Stimulated activated naive CD8-positive, alpha-beta T cell treated with anti-CD3 and anti-CD28 coated beads, Interleukin-15, Interleukin-2, amounts not matched to agents 100 ng/mL and 50 ng/mL, for 24 hours (primary cell): ENCODE data around the gene HMCN2.
"Not testable (repeated sequence)": the region's sequence is repeated elsewhere in the genome, so short reads cannot be mapped to it uniquely, and the experiment has no call there.

Experiments
- H3K27ac Mint-ChIP-seq: one replicate; pipeline ENCODE4 v1.8.0; 2021; ENCODE audit warnings: mild to moderate bottlenecking, mixed read lengths
- H3K27me3 Mint-ChIP-seq: one replicate; pipeline ENCODE4 v1.8.0; 2021; ENCODE audit warnings: mixed read lengths
- H3K36me3 Mint-ChIP-seq: one replicate; pipeline ENCODE4 v1.8.0; 2021; ENCODE audit warnings: low read depth, mixed read lengths
- H3K4me1 Mint-ChIP-seq: one replicate; pipeline ENCODE4 v1.8.0; 2021; ENCODE audit warnings: low read depth, mixed read lengths
- H3K4me3 Mint-ChIP-seq: one replicate; pipeline ENCODE4 v1.8.0; 2021; ENCODE audit warnings: mild to moderate bottlenecking, mixed read lengths
- H3K9me3 Mint-ChIP-seq: one replicate; pipeline ENCODE4 v1.8.0; 2021; ENCODE audit warnings: mixed read lengths

The HMCN2 gene

GRCh38 chr9:130329061-130329460 lies 63.5 kb downstream of the HMCN2 start:
- H3K4me3 Mint-ChIP-seq: no peak overlapping the region

GRCh38 chr9:130330202-130330862 lies 64.8 kb downstream of the HMCN2 start:
- Mint-ChIP-seq H3K36me3 (no peaks in the 10 kb centered on the region), H3K27me3 (peaks cover 50% of the 10 kb centered on the region), H3K27ac (no peak overlapping the region), H3K4me3 (no peak overlapping the region), H3K9me3 (no peaks in the 10 kb centered on the region), H3K4me1 (no peaks in the 10 kb centered on the region)

More at GRCh38 chr9:130329061-130329460, 63.5 kb downstream of the HMCN2 start:
- H3K27ac Mint-ChIP-seq: no peak overlapping the region
- peaks cover 45% of the 10 kb centered on the region for H3K27me3 Mint-ChIP-seq
- no peaks in the 10 kb centered on the region for H3K36me3 Mint-ChIP-seq
- no peaks in the 10 kb centered on the region for H3K4me1 Mint-ChIP-seq
- no peaks in the 10 kb centered on the region for H3K9me3 Mint-ChIP-seq

GRCh38 chr9:130331061-130331460 lies 65.5 kb downstream of the HMCN2 start:
- H3K36me3 Mint-ChIP-seq: no peaks in the 10 kb centered on the region
- H3K4me1 Mint-ChIP-seq: no peaks in the 10 kb centered on the region
- H3K27me3 Mint-ChIP-seq: peaks cover 49% of the 10 kb centered on the region
- no peaks in the 10 kb centered on the region for H3K9me3 Mint-ChIP-seq
- H3K4me3 Mint-ChIP-seq: no peak overlapping the region
- no peak overlapping the region for H3K27ac Mint-ChIP-seq

- H3K36me3 Mint-ChIP-seq: no peaks in the 10 kb centered on the region
- H3K27me3 Mint-ChIP-seq: peaks cover 44% of the 10 kb centered on the region
- H3K27ac Mint-ChIP-seq: no peak overlapping the region
- no peaks in the 10 kb centered on the region for H3K9me3 Mint-ChIP-seq
- no peak overlapping the region for H3K4me3 Mint-ChIP-seq
- H3K4me1 Mint-ChIP-seq: no peaks in the 10 kb centered on the region
These were observed 66.0 kb downstream of the HMCN2 start for GRCh38 chr9:130331573-130331972.

- H3K9me3 Mint-ChIP-seq: no peaks in the 10 kb centered on the region
- no peaks in the 10 kb centered on the region for H3K36me3 Mint-ChIP-seq
- H3K4me3 Mint-ChIP-seq: no peak overlapping the region
- no peaks in the 10 kb centered on the region for H3K4me1 Mint-ChIP-seq
- H3K27me3 Mint-ChIP-seq: peaks cover 40% of the 10 kb centered on the region
- no peak overlapping the region for H3K27ac Mint-ChIP-seq
These were observed 66.9 kb downstream of the HMCN2 start for GRCh38 chr9:130332384-130332926.

GRCh38 chr9:130333041-130333711 lies 67.6 kb downstream of the HMCN2 start:
- Mint-ChIP-seq H3K27ac (no peak overlapping the region), H3K36me3 (no peaks in the 10 kb centered on the region), H3K27me3 (peaks cover 40% of the 10 kb centered on the region), H3K4me3 (no peak overlapping the region), H3K9me3 (no peaks in the 10 kb centered on the region), H3K4me1 (no peaks in the 10 kb centered on the region)

- Mint-ChIP-seq H3K9me3 (no peaks in the 10 kb centered on the region), H3K27ac (no peak overlapping the region), H3K4me1 (no peaks in the 10 kb centered on the region), H3K27me3 (peaks cover 35% of the 10 kb centered on the region), H3K4me3 (no peak overlapping the region), H3K36me3 (no peaks in the 10 kb centered on the region)
These were observed 68.1 kb downstream of the HMCN2 start for GRCh38 chr9:130333712-130334062.

GRCh38 chr9:130334915-130335314 lies 69.4 kb downstream of the HMCN2 start:
- Mint-ChIP-seq H3K27ac (no peak overlapping the region), H3K9me3 (no peaks in the 10 kb centered on the region), H3K27me3 (peaks cover 26% of the 10 kb centered on the region), H3K36me3 (no peaks in the 10 kb centered on the region), H3K4me1 (no peaks in the 10 kb centered on the region), H3K4me3 (no peak overlapping the region)

- H3K4me1 Mint-ChIP-seq: no peaks in the 10 kb centered on the region
- no peaks in the 10 kb centered on the region for H3K9me3 Mint-ChIP-seq
- no peaks in the 10 kb centered on the region for H3K36me3 Mint-ChIP-seq
- H3K4me3 Mint-ChIP-seq: no peak overlapping the region
- peaks cover 22% of the 10 kb centered on the region for H3K27me3 Mint-ChIP-seq
- no peak overlapping the region for H3K27ac Mint-ChIP-seq
These were observed 70.6 kb downstream of the HMCN2 start for GRCh38 chr9:130336027-130336610.

GRCh38 chr9:130336885-130337284 lies 71.3 kb downstream of the HMCN2 start:
- H3K4me1 Mint-ChIP-seq: no peaks in the 10 kb centered on the region
- H3K9me3 Mint-ChIP-seq: no peaks in the 10 kb centered on the region
- H3K27ac Mint-ChIP-seq: no peak overlapping the region
- no peak overlapping the region for H3K4me3 Mint-ChIP-seq
- no peaks in the 10 kb centered on the region for H3K36me3 Mint-ChIP-seq
- H3K27me3 Mint-ChIP-seq: peaks cover 22% of the 10 kb centered on the region

- H3K36me3 Mint-ChIP-seq: no peaks in the 10 kb centered on the region
- H3K27me3 Mint-ChIP-seq: peaks cover 22% of the 10 kb centered on the region
- H3K4me3 Mint-ChIP-seq: no peak overlapping the region
- no peaks in the 10 kb centered on the region for H3K4me1 Mint-ChIP-seq
- no peaks in the 10 kb centered on the region for H3K9me3 Mint-ChIP-seq
- no peak overlapping the region for H3K27ac Mint-ChIP-seq
These were observed 71.8 kb downstream of the HMCN2 start for GRCh38 chr9:130337318-130337717.

GRCh38 chr9:130337784-130338380 lies 72.3 kb downstream of the HMCN2 start:
- H3K27ac Mint-ChIP-seq: no peak overlapping the region
- no peaks in the 10 kb centered on the region for H3K36me3 Mint-ChIP-seq
- no peaks in the 10 kb centered on the region for H3K4me1 Mint-ChIP-seq
- H3K9me3 Mint-ChIP-seq: no peaks in the 10 kb centered on the region
- peaks cover 17% of the 10 kb centered on the region for H3K27me3 Mint-ChIP-seq
- H3K4me3 Mint-ChIP-seq: no peak overlapping the region

- not testable (repeated sequence) for H3K36me3 Mint-ChIP-seq, H3K27ac Mint-ChIP-seq
These were observed 73.3 kb downstream of the HMCN2 start for GRCh38 chr9:130338891-130339290.

GRCh38 chr9:130339306-130339705 lies 73.7 kb downstream of the HMCN2 start:
- Mint-ChIP-seq H3K27me3 (peaks cover 5% of the 10 kb centered on the region), H3K36me3 (no peaks in the 10 kb centered on the region), H3K4me3 (no peak overlapping the region), H3K27ac (no peak overlapping the region), H3K9me3 (no peaks in the 10 kb centered on the region), H3K4me1 (no peaks in the 10 kb centered on the region)

More at GRCh38 chr9:130338891-130339290, 73.3 kb downstream of the HMCN2 start:
- not testable (repeated sequence) for H3K4me1 Mint-ChIP-seq, H3K9me3 Mint-ChIP-seq, H3K27me3 Mint-ChIP-seq, H3K4me3 Mint-ChIP-seq

GRCh38 chr9:130340011-130340410 lies 74.5 kb downstream of the HMCN2 start:
- Mint-ChIP-seq H3K27me3 (peaks cover 4% of the 10 kb centered on the region), H3K36me3 (no peaks in the 10 kb centered on the region), H3K4me3 (no peak overlapping the region), H3K27ac (no peak overlapping the region), H3K4me1 (no peaks in the 10 kb centered on the region), H3K9me3 (no peaks in the 10 kb centered on the region)
